ENCODE measurements around the gene CASP14. TPM values are rescaled to one million over a fixed set of nuclear protein-coding genes. Genes with fewer than 3 reads are reported as not detected.

Gene CASP14
- polyA plus RNA-seq, 5 donors, result not detected

Other genes with a start within 250 kb of the CASP14 start
- not detected for gene OR7A5, start 214.3 kb upstream of the CASP14 start, polyA plus RNA-seq (ENCODE audit: insufficient read depth in 1 of 5, insufficient read length in 5 of 5, low replicate concordance in 1 of 5)
- gene OR7C1, start 214.3 kb upstream of the CASP14 start, polyA plus RNA-seq (ENCODE audit: insufficient read depth in 1 of 5, insufficient read length in 5 of 5, low replicate concordance in 1 of 5), result under 1 TPM; 0.05 to 0.22 (median 0.12) TPM
- gene OR7A10, start 200.6 kb upstream of the CASP14 start, polyA plus RNA-seq (ENCODE audit: insufficient read depth in 1 of 5, insufficient read length in 5 of 5, low replicate concordance in 1 of 5), result not detected
- under 1 TPM in 2 of 5 donors, not detected in 3; 0.03 to 0.05 TPM for gene OR7A17, start 163.3 kb upstream of the CASP14 start, polyA plus RNA-seq (ENCODE audit: insufficient read depth in 1 of 5, insufficient read length in 5 of 5, low replicate concordance in 1 of 5)
- not detected for gene OR7C2, start 108.0 kb upstream of the CASP14 start, polyA plus RNA-seq (ENCODE audit: insufficient read depth in 1 of 5, insufficient read length in 5 of 5, low replicate concordance in 1 of 5)
- under 1 TPM; 0.09 to 0.33 (median 0.21) TPM for gene SLC1A6, start 69.6 kb upstream of the CASP14 start, polyA plus RNA-seq (ENCODE audit: insufficient read depth in 1 of 5, insufficient read length in 5 of 5, low replicate concordance in 1 of 5)
- under 1 TPM; 0.05 to 0.15 (median 0.09) TPM for gene OR1I1, start 32.7 kb downstream of the CASP14 start, polyA plus RNA-seq (ENCODE audit: insufficient read depth in 1 of 5, insufficient read length in 5 of 5, low replicate concordance in 1 of 5)
- 10 to 100 TPM; 16.6 to 33.0 (median 21.8) TPM for gene SYDE1, start 57.9 kb downstream of the CASP14 start, polyA plus RNA-seq (ENCODE audit: insufficient read depth in 1 of 5, insufficient read length in 5 of 5, low replicate concordance in 1 of 5)
- gene NOTCH3, start 151.5 kb downstream of the CASP14 start, polyA plus RNA-seq (ENCODE audit: insufficient read depth in 1 of 5, insufficient read length in 5 of 5, low replicate concordance in 1 of 5), result 100 to 1,000 TPM in 2 of 5 donors, 10 to 100 TPM in 3; 70.8 to 127 (median 92.1) TPM
- 1 to 10 TPM; 2.0 to 3.8 (median 3.0) TPM for gene EPHX3, start 183.0 kb downstream of the CASP14 start, polyA plus RNA-seq (ENCODE audit: insufficient read depth in 1 of 5, insufficient read length in 5 of 5, low replicate concordance in 1 of 5)